Pancreas (tissue), 10 donors: ENCODE results near the gene ZGRF1. TPM values are rescaled to one million over a fixed set of nuclear protein-coding genes. Genes with fewer than 3 reads are reported as not detected.

Experiments
- ATAC-seq, 4 donors: fragments of 200-7000 bp; cut with Tn5 transposase; one replicate each; pipeline versions ENCODE4 v1.8.0 to v1.9.1; 2020; ENCODE audit warnings: mild to moderate bottlenecking in 4 of 4, moderate library complexity in 4 of 4
- DNase-seq, 6 donors: peaks; one replicate each; pipeline ENCODE4 v3.0.0-alpha.2; 2020
- FAIRE-seq: peaks from 2 replicates; lab custom pipeline; 2012; peaks lifted over from hg19 to GRCh38; lab: Jason Lieb, UNC
- H3K27ac ChIP-seq, 4 donors: fragments of 200-600 bp; sonication (generic); 1 replicate in 3 of 4; 2 replicates in 1 of 4; pipeline versions ENCODE4 v1.5.0 to v1.8.0; 2020
- H3K27me3 ChIP-seq, 4 donors: fragments of 200-600 bp; one replicate each; pipeline ENCODE4 v1.8.0; 2021
- H3K36me3 ChIP-seq, 3 donors: fragments of 200-600 bp; sonication (generic) in 1 of 3; one replicate each; pipeline versions ENCODE4 v1.5.0 to v1.8.0; 2020 to 2021
- H3K4me1 ChIP-seq, 3 donors: fragments of 200-600 bp; one replicate each; pipeline ENCODE4 v1.8.0; 2021
- H3K4me3 ChIP-seq, 4 donors: fragments of 200-600 bp; sonication (generic) in 2 of 4; one replicate each; pipeline versions ENCODE4 v1.5.0 to v1.8.0; 2020 to 2021
- H3K9me3 ChIP-seq, 4 donors: fragments of 200-600 bp; one replicate each; pipeline ENCODE4 v1.8.0; 2021
- CTCF ChIP-seq, 4 donors: fragments of 200-600 bp; sonication (generic) in 3 of 4; IDR thresholded peaks; one replicate each; pipeline versions ENCODE4 v1.5.0 to v1.8.0; 2021; ENCODE audit warnings: antibody characterized with exemption in 4 of 4
- WGBS, 2 donors: extraction: QIAGEN DNeasy Blood & Tissue Kit; methylation state at CpG; one replicate each; pipeline ENCODE4 v1.1.7; 2013; 5-methylcytosine and 5-hydroxymethylcytosine counted together
- intact Hi-C, 3 donors: fragments of 100-400 bp; cut with DNase I; formaldehyde crosslinking; loops; one replicate each; pipeline versions ENCODE4 v1.11.1 to v1.14.2; 2022
- polyA plus RNA-seq, 2 donors: library from polyadenylated mRNA; stranded (reverse); fragments of 200-250 nt; gene quantifications; one replicate each; pipeline ENCODE4 v1.2.3, GENCODE V29; 2013
- total RNA-seq, 6 donors: library from RNA; stranded (reverse); fragmentation: NEBNext Ultra II Directional in 4 of 6; extraction: Animal tissue kit (Norgen Biotek cat#: 25700) in 4 of 6; gene quantifications; one replicate each; pipeline versions ENCODE4 v1.2.1 to v1.2.4, GENCODE V29; 2021 to 2023
- donor health status: healthy with polysubstance abuse.
- donor health status: DM: no; HTN: no; CAD: no; lungs with moderate emphysema.
- donor health status: DM: no; HTN: no; CAD: no.
- donor health status: control.
- donor health status: control.
- donor health status: Bipolar disorder and iron deficiency.
- donor health status: DM: yes; HTN: yes; CAD: no.
- donor health status: DM: no; HTN: no; CAD: no.
- donor health status: DM: no; HTN: no; CAD: no.
- donor health status: DM: yes; HTN: yes; CAD: no.

The ZGRF1 gene
- total and polyA plus RNA-seq, 8 donors: 0.82 to 4.9 (median 1.9) TPM

- Histone ChIP-seq H3K9me3 (no peaks in the 10 kb centered on the region), H3K4me1 (no peaks in the 10 kb centered on the region), H3K27ac (no peak overlapping the region), H3K27me3 (no peaks in the 10 kb centered on the region), H3K4me3 (no peak overlapping the region), H3K36me3 (peaks cover 0 to 37% (median 0%) of the 10 kb centered on the region in 3 donors)
- intact Hi-C loops: no loop called here
- ATAC-seq: no peak
- WGBS, 2 donors: 89 to 91% methylated on average over 5 of the region's 5 CpGs
- TF ChIP-seq CTCF (IDR thresholded peaks at IDR 0.05): no peak
- DNase-seq: no peak
- FAIRE-seq: no peak
Observed at GRCh38 chr4:112655270-112655669, 18.6 kb upstream of the ZGRF1 start.

GRCh38 chr4:112652216-112652615 is 15.5 kb upstream of the ZGRF1 start:
- no peak overlapping the region for H3K4me3 ChIP-seq
- ATAC-seq (no peak), DNase-seq (no peak), FAIRE-seq (no peak)
- H3K27me3 ChIP-seq: no peaks in the 10 kb centered on the region
- no peaks in the 10 kb centered on the region for H3K9me3 ChIP-seq
- intact Hi-C loops: no loop called here
- H3K4me1 ChIP-seq: no peaks in the 10 kb centered on the region
- no peak overlapping the region for H3K27ac ChIP-seq
- peaks cover 0 to 53% (median 1%) of the 10 kb centered on the region in 3 donors for H3K36me3 ChIP-seq
- WGBS, 2 donors: 46 to 50% methylated on average over 1 of the region's 1 CpG
- no peak for TF ChIP-seq CTCF (IDR thresholded peaks at IDR 0.05)

- Histone ChIP-seq H3K27me3 (no peaks in the 10 kb centered on the region), H3K27ac (no peak overlapping the region), H3K36me3 (peaks cover 0 to 58% (median 6%) of the 10 kb centered on the region in 3 donors), H3K4me3 (no peak overlapping the region), H3K4me1 (no peaks in the 10 kb centered on the region), H3K9me3 (no peaks in the 10 kb centered on the region)
- intact Hi-C loops: no loop called here
- ATAC-seq: no peak
- DNase-seq: no peak
- no peak for TF ChIP-seq CTCF (IDR thresholded peaks at IDR 0.05)
- FAIRE-seq: no peak
Observed at GRCh38 chr4:112651641-112652040, 14.9 kb upstream of the ZGRF1 start.

- Histone ChIP-seq H3K9me3 (no peaks in the 10 kb centered on the region), H3K27me3 (no peaks in the 10 kb centered on the region), H3K4me3 (no peak overlapping the region), H3K27ac (no peak overlapping the region), H3K36me3 (peaks cover 0 to 71% (median 6%) of the 10 kb centered on the region in 3 donors), H3K4me1 (no peaks in the 10 kb centered on the region)
- intact Hi-C loops: no loop called here
- FAIRE-seq: no peak
- no peak for DNase-seq
- no peak for ATAC-seq
- WGBS, 2 donors: 68 to 76% methylated on average over 4 of the region's 4 CpGs
- no peak for TF ChIP-seq CTCF (IDR thresholded peaks at IDR 0.05)
Observed at GRCh38 chr4:112650332-112650731, 13.6 kb upstream of the ZGRF1 start.

GRCh38 chr4:112649055-112649408 is 12.3 kb upstream of the ZGRF1 start:
- no peaks in the 10 kb centered on the region for H3K9me3 ChIP-seq
- no peak for ATAC-seq
- H3K4me3 ChIP-seq: no peak overlapping the region
- no peak for DNase-seq
- no peaks in the 10 kb centered on the region for H3K27me3 ChIP-seq
- FAIRE-seq: no peak
- TF ChIP-seq CTCF (IDR thresholded peaks at IDR 0.05): no peak
- intact Hi-C loops: loop anchor here in 1 of 3 donors (10.0 kb wide), 1 partner anchor 106 kb away; no protein-coding TSS in a partner anchor
- H3K36me3 ChIP-seq: peaks cover 0 to 74% (median 6%) of the 10 kb centered on the region in 3 donors
- WGBS, 2 donors: 47 to 54% methylated on average over 2 of the region's 2 CpGs
- no peak overlapping the region for H3K27ac ChIP-seq
- H3K4me1 ChIP-seq: no peaks in the 10 kb centered on the region
